Esophagus squamous epithelium (tissue), 5 donors: ENCODE data around the gene ANTXR2. TPM values are rescaled to one million over a fixed set of nuclear protein-coding genes. Genes with fewer than 3 reads are reported as not detected.

Experiments used
- DNase-seq: peaks from one replicate; lab custom pipeline; 2025; lab: John Stamatoyannopoulos, UW
- H3K27ac ChIP-seq, 4 donors: fragments of 200-600 bp; sonication (generic); one replicate each; pipeline ENCODE4 v1.5.1; 2016 to 2019; ENCODE audit warnings: mild to moderate bottlenecking in 1 of 4
- H3K27me3 ChIP-seq, 4 donors: fragments of 200-600 bp; sonication (generic); 1 replicate in 3 of 4; 2 replicates in 1 of 4; pipeline versions ENCODE4 v1.5.1 to v1.6.0; 2017 to 2021; ENCODE audit warnings: antibody characterized with exemption in 1 of 4
- H3K36me3 ChIP-seq, 3 donors: fragments of 200-600 bp; sonication (generic); one replicate each; pipeline ENCODE4 v1.5.1; 2016 to 2019
- H3K4me1 ChIP-seq, 3 donors: fragments of 200-600 bp; sonication (generic); one replicate each; pipeline ENCODE4 v1.5.1; 2017 to 2019
- H3K4me3 ChIP-seq, 4 donors: fragments of 200-600 bp; sonication (generic); 1 replicate in 3 of 4; 2 replicates in 1 of 4; pipeline ENCODE4 v1.5.1; 2016 to 2019; ENCODE audit warnings: mild to moderate bottlenecking in 2 of 4, moderate library complexity in 1 of 4
- H3K9me3 ChIP-seq, 3 donors: fragments of 200-600 bp; sonication (generic); one replicate each; pipeline ENCODE4 v1.5.1; 2016 to 2019
- CTCF ChIP-seq, 6 experiments: fragments of 450-650 bp in 4 of 6; fragments of 200-600 bp in 2 of 6; sonication (generic) in 2 of 6; IDR thresholded peaks; one replicate each; pipeline ENCODE4 v1.5.1; 2016 to 2019; ENCODE audit warnings: antibody characterized with exemption in 6 of 6, mild to moderate bottlenecking in 4 of 6, moderate library complexity in 4 of 6
- POLR2A ChIP-seq, 4 donors: fragments of 450-650 bp; IDR thresholded peaks; one replicate each; pipeline ENCODE4 v1.6.1; 2017; ENCODE audit warnings: antibody characterized with exemption in 4 of 4, mild to moderate bottlenecking in 4 of 4, moderate library complexity in 3 of 4
- WGBS, 2 donors: methylation state at CpG; one replicate each; pipeline ENCODE4 v1.1.5; 2018; 5-methylcytosine and 5-hydroxymethylcytosine counted together
- intact Hi-C: fragments of 100-400 bp; cut with DNase I; formaldehyde crosslinking; loops from one replicate; pipeline ENCODE4 v1.15.0; 2022
- total RNA-seq, 4 donors: library from RNA; depleted of rRNA; stranded (reverse); fragments of >200 nt; gene quantifications; one replicate each; pipeline ENCODE4 v1.1.0, GENCODE V29; 2016
- donor health status: DM: yes; HTN: yes; CAD: no.

ANTXR2 gene
- total RNA-seq, 4 donors from 2014 or later = 1.6 to 60.3 (median 21.5) TPM

GRCh38 chr4:79869597-79870237 lies 203.3 kb downstream of the ANTXR2 start:
- Histone ChIP-seq H3K27me3 (no peaks in the 10 kb centered on the region), H3K36me3 (no peaks in the 10 kb centered on the region), H3K4me3 (no peak overlapping the region), H3K27ac (no peak overlapping the region), H3K4me1 (no peaks in the 10 kb centered on the region), H3K9me3 (no peaks in the 10 kb centered on the region)
- no peak for DNase-seq
- 64 to 67% methylated on average over 4 of the region's 4 CpGs for WGBS, 2 donors
- TF ChIP-seq CTCF (IDR thresholded peaks at IDR 0.05) = no peak
- TF ChIP-seq POLR2A (IDR thresholded peaks at IDR 0.05) = no peak
- intact Hi-C loops = no loop called here

DNA sequence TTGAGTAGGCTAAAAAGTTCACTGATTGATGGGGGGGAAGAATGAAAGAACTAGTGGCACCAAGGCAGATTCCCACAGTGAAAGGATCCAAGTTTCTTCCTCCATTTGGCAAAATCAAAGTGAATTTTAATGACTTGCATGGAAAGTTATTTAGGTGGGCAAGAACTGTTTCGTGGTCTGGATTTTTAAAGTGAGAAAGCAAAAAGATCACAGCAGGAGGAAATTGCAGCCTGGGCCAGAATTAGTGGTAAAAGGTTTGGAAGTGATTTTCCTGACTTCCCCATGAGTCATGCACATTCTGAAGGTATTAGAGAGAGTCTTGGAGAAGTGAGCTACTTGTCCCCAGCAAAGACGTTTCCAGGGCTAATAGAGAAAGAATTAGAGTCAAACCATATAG lies 207.8 kb downstream of the ANTXR2 start:
- 17 to 27% methylated on average over 2 of the region's 2 CpGs for WGBS, 2 donors
- Histone ChIP-seq H3K27ac (no peak overlapping the region), H3K36me3 (no peaks in the 10 kb centered on the region), H3K27me3 (no peaks in the 10 kb centered on the region), H3K9me3 (no peaks in the 10 kb centered on the region), H3K4me1 (no peaks in the 10 kb centered on the region), H3K4me3 (no peak overlapping the region)
- TF ChIP-seq POLR2A (IDR thresholded peaks at IDR 0.05) (no peak), CTCF (IDR thresholded peaks at IDR 0.05) (no peak)
- no peak for DNase-seq
- intact Hi-C loops = no loop called here

- no peak for DNase-seq
- H3K4me1 ChIP-seq = no peaks in the 10 kb centered on the region
- H3K27me3 ChIP-seq = no peaks in the 10 kb centered on the region
- H3K36me3 ChIP-seq = no peaks in the 10 kb centered on the region
- no peak overlapping the region for H3K4me3 ChIP-seq
- WGBS, 2 donors = 57 to 69% methylated on average over 3 of the region's 3 CpGs
- no peaks in the 10 kb centered on the region for H3K9me3 ChIP-seq
- H3K27ac ChIP-seq = no peak overlapping the region
- no peak for TF ChIP-seq CTCF (IDR thresholded peaks at IDR 0.05)
- TF ChIP-seq POLR2A (IDR thresholded peaks at IDR 0.05) = no peak
- intact Hi-C loops = no loop called here
Observed at GRCh38 chr4:79864500-79865200, 208.4 kb downstream of the ANTXR2 start.

- Histone ChIP-seq H3K9me3 (no peaks in the 10 kb centered on the region), H3K4me3 (no peak overlapping the region), H3K27ac (no peak overlapping the region), H3K27me3 (no peaks in the 10 kb centered on the region), H3K4me1 (no peaks in the 10 kb centered on the region), H3K36me3 (no peaks in the 10 kb centered on the region)
- WGBS, 2 donors = 84 to 86% methylated on average over 3 of the region's 3 CpGs
- intact Hi-C loops = no loop called here
- TF ChIP-seq CTCF (IDR thresholded peaks at IDR 0.05) (no peak), POLR2A (IDR thresholded peaks at IDR 0.05) (no peak)
- DNase-seq = no peak
Observed at GRCh38 chr4:79863333-79863732, 209.7 kb downstream of the ANTXR2 start.

GRCh38 chr4:79862821-79863220 lies 210.2 kb downstream of the ANTXR2 start:
- Histone ChIP-seq H3K36me3 (no peaks in the 10 kb centered on the region), H3K27ac (no peak overlapping the region), H3K27me3 (no peaks in the 10 kb centered on the region), H3K9me3 (no peaks in the 10 kb centered on the region), H3K4me1 (no peaks in the 10 kb centered on the region), H3K4me3 (no peak overlapping the region)
- 67 to 75% methylated on average over 3 of the region's 3 CpGs for WGBS, 2 donors
- intact Hi-C loops = no loop called here
- DNase-seq = no peak
- TF ChIP-seq CTCF (IDR thresholded peaks at IDR 0.05) (no peak), POLR2A (IDR thresholded peaks at IDR 0.05) (no peak)
